ENCODE measurements around the gene KRTAP10-12.

DNA sequence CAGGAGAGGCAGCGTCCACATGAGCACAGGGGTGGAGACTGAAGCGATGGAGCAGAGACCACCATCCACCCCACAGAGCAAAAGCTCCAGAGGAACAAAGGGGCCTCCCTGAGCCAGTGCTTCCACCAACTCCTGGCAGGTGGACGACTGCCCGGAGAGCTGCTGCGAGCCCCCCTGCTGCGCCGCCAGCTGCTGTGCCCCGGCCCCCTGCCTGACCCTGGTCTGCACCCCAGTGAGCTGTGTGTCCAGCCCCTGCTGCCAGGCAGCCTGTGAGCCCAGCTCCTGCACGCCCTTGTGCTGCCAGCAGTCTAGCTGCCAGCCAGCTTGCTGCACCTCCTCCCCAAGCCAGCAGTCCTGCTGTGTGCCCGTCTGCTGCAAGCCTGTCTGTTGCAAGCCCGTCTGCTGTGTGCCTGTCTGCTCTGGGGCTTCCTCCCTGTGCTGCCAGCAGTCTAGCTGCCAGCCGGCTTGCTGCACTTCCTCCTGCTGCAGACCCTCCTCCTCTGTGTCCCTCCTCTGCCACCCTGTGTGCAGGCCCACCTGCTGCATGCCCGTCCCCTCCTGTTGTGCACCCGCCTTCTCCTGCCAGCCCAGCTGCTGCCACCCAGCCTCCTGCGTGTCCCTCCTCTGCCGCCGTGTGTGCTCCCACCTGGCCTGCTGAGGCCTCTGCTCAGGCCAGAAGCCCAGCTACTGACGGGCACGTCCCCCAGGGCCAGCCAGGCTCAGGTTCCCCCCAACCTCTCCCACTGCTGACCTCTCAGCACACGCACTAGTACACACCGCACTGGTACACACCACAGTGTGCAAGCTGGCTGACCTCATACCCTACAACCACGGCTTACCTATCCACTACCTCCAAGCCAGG is 5.4 kb downstream of the KRTAP10-12 start:
- TF ChIP-seq, protein P1, sequence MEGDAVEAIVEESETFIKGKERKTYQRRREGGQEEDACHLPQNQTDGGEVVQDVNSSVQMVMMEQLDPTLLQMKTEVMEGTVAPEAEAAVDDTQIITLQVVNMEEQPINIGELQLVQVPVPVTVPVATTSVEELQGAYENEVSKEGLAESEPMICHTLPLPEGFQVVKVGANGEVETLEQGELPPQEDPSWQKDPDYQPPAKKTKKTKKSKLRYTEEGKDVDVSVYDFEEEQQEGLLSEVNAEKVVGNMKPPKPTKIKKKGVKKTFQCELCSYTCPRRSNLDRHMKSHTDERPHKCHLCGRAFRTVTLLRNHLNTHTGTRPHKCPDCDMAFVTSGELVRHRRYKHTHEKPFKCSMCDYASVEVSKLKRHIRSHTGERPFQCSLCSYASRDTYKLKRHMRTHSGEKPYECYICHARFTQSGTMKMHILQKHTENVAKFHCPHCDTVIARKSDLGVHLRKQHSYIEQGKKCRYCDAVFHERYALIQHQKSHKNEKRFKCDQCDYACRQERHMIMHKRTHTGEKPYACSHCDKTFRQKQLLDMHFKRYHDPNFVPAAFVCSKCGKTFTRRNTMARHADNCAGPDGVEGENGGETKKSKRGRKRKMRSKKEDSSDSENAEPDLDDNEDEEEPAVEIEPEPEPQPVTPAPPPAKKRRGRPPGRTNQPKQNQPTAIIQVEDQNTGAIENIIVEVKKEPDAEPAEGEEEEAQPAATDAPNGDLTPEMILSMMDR (IDR thresholded peaks at IDR 0.05), result no peak
- no peak for TF ChIP-seq POLR2A (IDR thresholded peaks at IDR 0.05)
